ENCODE results near the gene TCF23.
"Not testable (repeated sequence)": the region's sequence is repeated elsewhere in the genome, so short reads cannot be mapped to it uniquely, and the experiment has no call there.

Gene TCF23

DNA sequence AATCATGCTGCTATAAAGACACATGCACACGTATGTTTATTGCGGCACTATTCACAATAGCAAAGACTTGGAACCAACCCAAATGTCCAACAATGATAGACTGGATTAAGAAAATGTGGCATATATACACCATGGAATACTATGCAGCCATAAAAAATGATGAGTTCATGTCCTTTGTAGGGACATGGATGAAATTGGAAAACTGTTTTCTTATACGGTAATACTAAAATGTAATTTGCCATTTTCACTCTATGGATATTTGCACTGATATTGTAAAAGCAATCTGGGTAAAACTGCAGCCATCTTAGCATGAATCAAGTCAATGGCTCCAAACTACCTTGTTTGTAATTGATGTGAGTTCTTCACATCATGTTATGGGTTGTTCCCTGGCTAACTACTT is 47.0 kb downstream of the TCF23 start:
- H3K27ac Mint-ChIP-seq; DNase-seq; H3K4me1 Mint-ChIP-seq (ENCODE audit: low read depth in 2 of 2); H3K36me3 Mint-ChIP-seq (ENCODE audit: insufficient read depth); H3K9me3 Mint-ChIP-seq; H3K4me3 Mint-ChIP-seq; ATAC-seq (replicated peaks); H3K27me3 Mint-ChIP-seq: not testable (repeated sequence)

DNA sequence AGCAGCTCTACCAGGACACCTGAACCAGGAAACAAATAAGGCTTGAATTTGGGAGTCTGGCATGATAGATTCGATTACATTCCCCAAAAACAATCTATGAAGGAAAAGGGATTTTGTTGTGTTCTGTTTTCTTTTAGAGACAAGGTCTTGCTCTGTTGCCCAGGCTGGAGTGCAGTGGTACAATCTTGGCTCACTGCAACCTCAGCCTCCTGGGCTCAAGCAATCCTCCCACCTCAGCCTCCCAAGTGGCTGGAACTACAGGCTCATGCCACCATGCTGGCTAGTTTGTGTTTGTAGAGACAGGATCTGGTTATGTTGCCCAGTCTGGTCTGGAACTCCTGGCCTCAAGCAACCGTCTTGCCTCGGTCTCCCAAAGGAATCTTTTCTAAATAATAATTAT is 49.3 kb downstream of the TCF23 start:
- not testable (repeated sequence) for DNase-seq; H3K27me3 Mint-ChIP-seq; H3K4me1 Mint-ChIP-seq (ENCODE audit: low read depth in 2 of 2); H3K27ac Mint-ChIP-seq; ATAC-seq (replicated peaks); H3K9me3 Mint-ChIP-seq; H3K4me3 Mint-ChIP-seq
- H3K36me3 Mint-ChIP-seq (ENCODE audit: insufficient read depth): peaks cover 12% of the 10 kb centered on the region

DNA sequence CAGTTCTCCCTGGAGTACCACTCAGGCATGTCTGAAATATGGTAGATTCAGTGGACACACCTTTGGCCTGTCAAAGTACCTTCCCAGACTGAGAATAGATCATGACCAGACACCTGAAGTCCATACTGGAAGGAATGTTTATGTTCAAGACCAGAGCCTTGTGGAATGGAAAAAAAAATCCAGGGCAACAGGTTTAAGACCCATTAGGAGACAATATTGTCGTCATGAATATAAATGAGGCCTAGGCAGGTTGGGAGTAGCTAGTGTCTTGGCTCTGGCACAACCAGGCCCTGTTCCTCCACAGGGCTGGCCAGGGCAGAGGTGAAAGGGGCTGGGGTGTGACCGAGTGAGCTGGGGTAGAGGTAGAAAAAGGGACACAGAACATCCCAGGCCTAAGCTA is 49.8 kb downstream of the TCF23 start:
- Mint-ChIP-seq H3K27me3 (no peaks in the 10 kb centered on the region), H3K4me1 (ENCODE audit: low read depth in 2 of 2) (peaks cover 0 to 1% of the 10 kb centered on the region in 2 donors), H3K9me3 (no peaks in the 10 kb centered on the region), H3K27ac (peak overlapping the region; percentile 47 to 78), H3K4me3 (no peak overlapping the region), H3K36me3 (ENCODE audit: insufficient read depth) (peaks cover 18% of the 10 kb centered on the region)
- DNase-seq (no peak), ATAC-seq (replicated peaks) (no peak)

DNA sequence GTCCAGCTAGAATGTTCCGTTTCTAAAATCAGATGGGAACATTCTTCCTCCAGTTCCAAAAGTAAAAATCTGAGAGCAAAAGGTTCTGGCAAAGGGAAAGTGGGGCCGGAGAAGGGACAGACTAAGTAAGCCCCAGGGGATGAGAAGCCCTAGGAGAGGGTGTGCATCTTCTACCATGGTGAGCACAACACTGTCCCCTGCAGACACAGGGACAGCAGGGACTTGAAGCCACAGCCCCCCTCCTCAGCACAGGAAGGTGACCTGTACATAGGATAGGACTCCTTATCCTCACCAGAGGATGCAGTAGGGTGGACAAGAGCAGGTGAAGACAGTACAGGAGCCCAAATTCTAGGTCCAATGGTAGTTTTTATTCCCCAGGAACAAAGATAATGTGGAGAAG is 50.4 kb downstream of the TCF23 start:
- Mint-ChIP-seq H3K4me3 (no peak overlapping the region), H3K9me3 (no peaks in the 10 kb centered on the region), H3K27me3 (no peaks in the 10 kb centered on the region), H3K36me3 (ENCODE audit: insufficient read depth) (peaks cover 22% of the 10 kb centered on the region), H3K27ac (peak overlapping the region; percentile 47 to 78), H3K4me1 (ENCODE audit: low read depth in 2 of 2) (peaks cover 0 to 1% of the 10 kb centered on the region in 2 donors)
- ATAC-seq (replicated peaks) (no peak), DNase-seq (no peak)

DNA sequence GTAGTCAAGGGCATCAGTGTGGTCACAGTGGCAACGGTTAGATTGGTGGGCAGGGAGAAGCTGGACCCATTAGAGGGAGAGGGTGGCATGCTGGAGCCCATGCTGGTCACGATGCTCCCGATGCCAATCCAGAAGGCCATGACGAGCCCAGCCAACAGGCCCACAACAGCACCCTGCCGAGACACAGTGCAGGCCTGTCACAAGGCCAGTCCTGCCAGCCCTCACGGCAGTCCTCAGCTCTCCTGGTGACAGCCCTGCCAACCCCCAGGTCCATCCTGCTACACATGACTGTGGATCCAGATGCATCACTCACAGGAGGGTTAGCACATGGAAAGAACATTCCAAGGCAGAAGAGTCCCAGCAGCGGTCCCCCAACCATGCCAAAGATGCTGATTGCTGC is 52.9 kb downstream of the TCF23 start:
- Mint-ChIP-seq H3K36me3 (ENCODE audit: insufficient read depth) (peaks cover 35% of the 10 kb centered on the region), H3K27me3 (no peaks in the 10 kb centered on the region), H3K4me3 (no peak overlapping the region), H3K4me1 (ENCODE audit: low read depth in 2 of 2) (peaks cover 0 to 10% of the 10 kb centered on the region in 2 donors), H3K27ac (no peak overlapping the region), H3K9me3 (no peaks in the 10 kb centered on the region)
- DNase-seq (no peak), ATAC-seq (replicated peaks) (no peak)

DNA sequence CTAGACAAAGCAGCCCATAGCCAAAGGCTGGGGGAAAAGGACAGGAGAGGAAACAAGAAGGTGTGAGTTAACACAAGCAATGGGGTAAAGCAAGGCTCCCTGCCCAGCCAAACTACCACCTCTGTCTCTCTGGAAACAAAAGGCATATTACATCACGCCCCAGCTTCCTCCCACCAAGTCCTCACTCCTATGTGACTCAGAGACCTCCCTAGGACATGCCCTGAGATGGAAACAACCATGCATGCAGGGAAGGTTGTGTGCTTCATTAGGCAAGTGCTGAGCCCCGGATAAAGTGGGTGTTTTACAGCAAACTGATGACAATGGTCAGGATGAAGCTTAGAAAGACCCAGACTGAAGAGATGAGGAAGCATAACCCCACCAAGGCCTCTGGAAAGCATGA is 54.0 kb downstream of the TCF23 start:
- no peak overlapping the region for H3K4me3 Mint-ChIP-seq

DNA sequence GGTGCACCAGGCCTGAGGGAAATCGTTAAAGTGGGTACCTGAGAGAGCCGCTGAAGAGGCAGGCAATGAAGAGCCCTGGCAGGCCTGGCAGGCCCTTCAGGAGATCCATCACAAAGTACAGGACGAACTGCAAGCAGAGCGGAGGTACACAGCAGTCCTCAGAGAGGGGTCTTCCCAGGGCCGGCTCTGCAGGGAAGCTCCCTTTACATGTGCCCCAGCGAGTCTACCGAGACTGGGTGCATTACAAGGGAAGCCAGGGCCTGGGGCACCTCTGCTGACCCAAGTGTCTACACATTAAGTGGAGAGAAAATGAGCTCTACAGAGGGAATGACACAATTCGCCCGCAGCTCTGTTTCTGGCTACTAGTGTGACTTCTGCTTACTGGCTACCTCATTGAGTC is 54.9 kb downstream of the TCF23 start:
- ATAC-seq (replicated peaks): no peak
- Mint-ChIP-seq H3K9me3 (no peaks in the 10 kb centered on the region), H3K27ac (peak overlapping the region in 1 of 2 donors; percentile 9), H3K36me3 (ENCODE audit: insufficient read depth) (peaks cover 42% of the 10 kb centered on the region), H3K4me3 (no peak overlapping the region), H3K27me3 (no peaks in the 10 kb centered on the region), H3K4me1 (ENCODE audit: low read depth in 2 of 2) (peaks cover 4 to 10% of the 10 kb centered on the region in 2 donors)
- no peak for DNase-seq

More for the DNA sequence above, 54.0 kb downstream of the TCF23 start:
- H3K27ac Mint-ChIP-seq: peak overlapping the region in 1 of 2 donors; percentile 13
- no peaks in the 10 kb centered on the region for H3K9me3 Mint-ChIP-seq
- DNase-seq (no peak), ATAC-seq (replicated peaks) (no peak)
- peaks cover 41% of the 10 kb centered on the region for H3K36me3 Mint-ChIP-seq (ENCODE audit: insufficient read depth)
- peaks cover 4 to 10% of the 10 kb centered on the region in 2 donors for H3K4me1 Mint-ChIP-seq (ENCODE audit: low read depth in 2 of 2)
- no peaks in the 10 kb centered on the region for H3K27me3 Mint-ChIP-seq

DNA sequence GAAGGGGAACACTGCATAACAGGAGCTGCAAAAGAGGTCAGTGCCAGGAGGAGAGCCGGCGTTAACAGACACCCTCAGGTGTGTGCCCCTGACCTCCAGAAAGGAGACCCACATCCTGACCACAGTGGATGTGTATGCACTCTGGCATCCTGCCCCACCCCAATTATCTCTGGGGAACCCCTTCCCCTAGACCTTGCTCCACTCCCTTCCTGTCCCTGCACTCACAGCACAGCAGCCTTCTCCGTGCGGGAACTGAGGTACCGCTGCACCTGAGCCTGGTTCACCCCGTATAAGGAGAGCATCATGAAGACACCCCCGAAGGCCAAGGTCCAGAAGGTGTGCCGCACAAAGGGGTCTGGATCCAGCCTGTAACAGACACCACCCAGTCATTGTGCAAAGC is 55.8 kb downstream of the TCF23 start:
- Mint-ChIP-seq H3K27me3 (no peaks in the 10 kb centered on the region), H3K9me3 (no peaks in the 10 kb centered on the region), H3K4me3 (no peak overlapping the region), H3K36me3 (ENCODE audit: insufficient read depth) (peaks cover 42% of the 10 kb centered on the region), H3K4me1 (ENCODE audit: low read depth in 2 of 2) (peaks cover 5 to 14% of the 10 kb centered on the region in 2 donors), H3K27ac (peak overlapping the region; percentile 9 to 20)
- peak; percentile 25 for ATAC-seq (replicated peaks)
- DNase-seq: no peak

DNA sequence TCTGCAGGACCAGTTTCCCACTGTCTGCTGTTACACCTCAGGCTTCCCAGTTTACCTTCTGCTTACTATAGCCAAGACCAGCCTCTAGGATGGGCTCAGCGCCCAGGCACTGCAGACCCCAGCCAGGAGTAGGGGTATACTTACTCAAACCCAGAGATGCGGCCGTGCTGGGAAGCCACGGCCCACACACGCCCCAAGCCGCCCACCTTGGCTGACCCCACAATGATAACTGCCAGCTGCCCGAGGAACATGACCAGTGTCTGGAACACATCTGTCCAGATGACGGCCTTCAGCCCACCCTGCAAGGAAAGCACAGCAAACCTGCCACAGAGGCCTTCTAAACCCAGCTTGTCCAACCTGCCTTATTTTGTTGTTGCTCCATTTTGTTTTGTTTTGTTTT is 56.4 kb downstream of the TCF23 start:
- Mint-ChIP-seq H3K4me3 (no peak overlapping the region), H3K4me1 (ENCODE audit: low read depth in 2 of 2) (peaks cover 12 to 13% of the 10 kb centered on the region in 2 donors), H3K9me3 (no peaks in the 10 kb centered on the region), H3K27me3 (no peaks in the 10 kb centered on the region), H3K36me3 (ENCODE audit: insufficient read depth) (peaks cover 42% of the 10 kb centered on the region), H3K27ac (peak overlapping the region in 1 of 2 donors; percentile 9)
- ATAC-seq (replicated peaks) (no peak), DNase-seq (no peak)

DNA sequence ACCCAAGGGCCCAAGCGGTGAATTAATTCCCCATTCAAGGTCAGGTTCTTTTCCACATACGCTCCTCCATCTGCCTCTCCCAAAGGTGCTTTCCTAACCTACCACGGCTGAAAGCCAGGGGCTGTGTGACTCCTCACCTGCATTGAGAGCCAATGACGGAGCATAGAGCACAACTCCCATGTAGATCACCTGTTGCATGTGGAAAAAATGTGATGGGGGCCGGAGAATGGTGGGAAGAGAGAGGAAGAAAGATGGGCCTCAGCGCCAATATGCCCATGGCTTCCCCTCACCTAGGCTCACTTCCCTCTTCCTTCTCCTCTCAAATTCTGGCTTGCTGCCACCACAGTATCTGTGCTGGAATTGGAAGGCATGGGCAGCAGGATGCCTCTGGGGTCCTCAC is 57.5 kb downstream of the TCF23 start:
- H3K4me3 Mint-ChIP-seq: no peak overlapping the region
- DNase-seq (no peak), ATAC-seq (replicated peaks) (no peak)
- H3K36me3 Mint-ChIP-seq (ENCODE audit: insufficient read depth): peaks cover 42% of the 10 kb centered on the region
- H3K4me1 Mint-ChIP-seq (ENCODE audit: low read depth in 2 of 2): peaks cover 12 to 13% of the 10 kb centered on the region in 2 donors
- no peaks in the 10 kb centered on the region for H3K27me3 Mint-ChIP-seq
- no peaks in the 10 kb centered on the region for H3K9me3 Mint-ChIP-seq
- H3K27ac Mint-ChIP-seq: no peak overlapping the region

All from effector memory CD8-positive, alpha-beta T cell (primary cell).